NB4 (cell line): ENCODE measurements around the gene LIN37.

Experiments
- CTCF ChIP-seq: IDR thresholded peaks from one replicate; pipeline ENCODE4 v1.5.1; 2012; ENCODE audit warnings: low read depth, low read length
- POLR2A ChIP-seq: IDR thresholded peaks from 2 replicates; pipeline ENCODE4 v1.6.1; 2011; ENCODE audit warnings: mild to moderate bottlenecking; ENCODE audit not compliant: insufficient read length; ENCODE audit errors: extremely low read depth

- TF ChIP-seq CTCF (no peak), POLR2A (no peak)
Measured at GRCh38 chr19:35750167-35750566, 1.8 kb downstream of the LIN37 start.
